Endothelial cell of umbilical vein (primary cell): Measurements from ENCODE around the gene ADAMTS14. TPM values are rescaled to one million over a fixed set of nuclear protein-coding genes. Genes with fewer than 3 reads are reported as not detected.

Source experiments
- BruUV-seq: library from RNA; stranded (reverse); fragments of 400-500 nt; replicated peaks from 2 replicates; lab custom pipeline; 2021; lab: Mats Ljungman, UMichigan
- CTCF ChIA-PET: fragments of 300-600, 350-600 bp; sonication (Branson Sonifier 250); formaldehyde crosslinking; loops from one replicate; lab custom pipeline; 2021; ENCODE audit warnings: antibody characterized with exemption, inconsistent platforms; lab: Charles Lee
- POLR2A ChIA-PET: fragments of 300-600, 350-600 bp; sonication (Branson Sonifier 250); formaldehyde crosslinking; loops from one replicate; lab custom pipeline; 2021; ENCODE audit warnings: antibody characterized with exemption, inconsistent platforms; lab: Charles Lee
- DNase-seq: peaks from one replicate; pipeline ENCODE4 v3.0.0-alpha.2; 2011; ENCODE audit warnings: low read depth, low spot score
- FAIRE-seq: peaks from 2 replicates; lab custom pipeline; 2011; peaks lifted over from hg19 to GRCh38; lab: Jason Lieb, UNC
- H2AFZ ChIP-seq: 2 replicates; pipeline ENCODE4 v1.6.0; 2012; ENCODE audit warnings: low read depth, low read length, control low read depth, inconsistent platforms
- H3K27ac ChIP-seq: 2 replicates; pipeline ENCODE4 v1.5.1; 2011; ENCODE audit warnings: low read depth, mild to moderate bottlenecking, control low read depth, low read length, moderate library complexity; ENCODE audit not compliant: insufficient read depth
- H3K27me3 ChIP-seq, 2 experiments: 2 replicates each; pipeline versions ENCODE4 v1.6.0 to v1.6.1; 2011; ENCODE audit warnings: low read length in 2 of 2, mixed read lengths in 1 of 2; ENCODE audit not compliant: control insufficient read depth in 2 of 2, insufficient read depth in 2 of 2
- H3K36me3 ChIP-seq, 2 experiments: 2 replicates in 1 of 2; 3 replicates in 1 of 2; pipeline ENCODE4 v1.5.1; 2011; ENCODE audit warnings: low read length in 2 of 2, mild to moderate bottlenecking in 1 of 2, moderate library complexity in 1 of 2; ENCODE audit not compliant: control insufficient read depth in 2 of 2, insufficient read depth in 2 of 2; ENCODE audit errors: extremely low read depth in 1 of 2
- H3K4me1 ChIP-seq: 3 replicates; pipeline ENCODE4 v1.5.1; 2011; ENCODE audit warnings: mild to moderate bottlenecking, low read length; ENCODE audit not compliant: control insufficient read depth, insufficient read depth; ENCODE audit errors: extremely low read depth
- H3K4me2 ChIP-seq: 2 replicates; pipeline ENCODE4 v1.6.1; 2011; ENCODE audit warnings: low read length, control low read depth, mixed read lengths; ENCODE audit not compliant: insufficient read depth
- H3K4me3 ChIP-seq, 3 experiments: fragments of 200-600 bp in 1 of 3; sonication (generic), shearing (Covaris generic) in 1 of 3; replicated peaks in 1 of 3; 2 replicates each; pipeline ENCODE4 v1.5.1; 2011 to 2016; ENCODE audit warnings: control low read depth in 3 of 3, low read length in 3 of 3, mild to moderate bottlenecking in 2 of 3, inconsistent platforms in 1 of 3, low read depth in 1 of 3, moderate library complexity in 1 of 3; ENCODE audit not compliant: insufficient read depth in 1 of 3
- H3K79me2 ChIP-seq: 2 replicates; pipeline ENCODE4 v1.6.0; 2012; ENCODE audit warnings: low read length, inconsistent platforms; ENCODE audit not compliant: control insufficient read depth, insufficient read depth
- H3K9ac ChIP-seq: replicated peaks from 2 replicates; pipeline ENCODE3; 2011; ENCODE audit warnings: low read length, control low read depth; ENCODE audit not compliant: insufficient read depth; ENCODE audit errors: extremely low read depth
- H3K9me1 ChIP-seq: replicated peaks from 3 replicates; pipeline ENCODE4 v1.6.0; 2011; ENCODE audit warnings: mild to moderate bottlenecking, low read length; ENCODE audit not compliant: control insufficient read depth, insufficient read depth; ENCODE audit errors: extremely low read depth
- H3K9me3 ChIP-seq: replicated peaks from 2 replicates; pipeline ENCODE4 v1.5.1; 2012; ENCODE audit warnings: low read length, inconsistent platforms; ENCODE audit not compliant: control insufficient read depth, insufficient read depth
- H4K20me1 ChIP-seq: replicated peaks from 2 replicates; pipeline ENCODE3; 2011; ENCODE audit warnings: mild to moderate bottlenecking, low read length; ENCODE audit not compliant: control insufficient read depth, insufficient read depth; ENCODE audit errors: extremely low read depth
- EZH2 ChIP-seq: IDR thresholded peaks from 2 replicates; pipeline ENCODE4 v1.6.1; 2012; ENCODE audit warnings: borderline replicate concordance, low read depth, mild to moderate bottlenecking, moderate library complexity, low read length, inconsistent platforms; ENCODE audit not compliant: severe bottlenecking
- FOS ChIP-seq: IDR thresholded peaks from 2 replicates; pipeline ENCODE4 v1.6.1; 2011; ENCODE audit warnings: mild to moderate bottlenecking, low read length, moderate library complexity, borderline replicate concordance; ENCODE audit not compliant: insufficient read depth
- GATA2 ChIP-seq: IDR thresholded peaks from 2 replicates; pipeline ENCODE4 v1.7.0; 2011; ENCODE audit warnings: low read depth, mild to moderate bottlenecking, moderate library complexity, mixed read lengths, low read length; ENCODE audit not compliant: insufficient read length, insufficient read depth
- JUN ChIP-seq: IDR thresholded peaks from 2 replicates; pipeline ENCODE4 v1.6.1; 2011; ENCODE audit warnings: borderline replicate concordance, low read depth; ENCODE audit not compliant: insufficient read length, insufficient read depth
- MYC ChIP-seq: IDR thresholded peaks from one replicate; pipeline ENCODE4 v1.6.1; 2011; ENCODE audit warnings: mild to moderate bottlenecking, low read depth, low read length
- POLR2A ChIP-seq: IDR thresholded peaks from 2 replicates; pipeline ENCODE4 v1.6.1; 2012; ENCODE audit warnings: low read depth, mild to moderate bottlenecking, control low read depth, low read length
- POLR2AphosphoS5 ChIP-seq: IDR thresholded peaks from 2 replicates; pipeline ENCODE4 v1.6.1; 2012; ENCODE audit warnings: low read depth, mild to moderate bottlenecking, control low read depth, low read length, moderate library complexity; ENCODE audit not compliant: insufficient read depth
- dilution Hi-C: fragments of 300-500 bp; cut with MboI; formaldehyde crosslinking; loops from one replicate; pipeline ENCODE4 v1.15.0; 2019; ENCODE audit warnings: low sequenced_read_pairs; ENCODE audit not compliant: extremely low pct_ligation_motif_present
- intact Hi-C: fragments of 100-400 bp; cut with micrococcal nuclease; formaldehyde crosslinking; loops from one replicate; pipeline ENCODE4 v1.10.0; 2022
- polyA plus RNA-seq, 4 experiments: library from polyadenylated mRNA; depleted of rRNA in 3 of 4; stranded (reverse) in 3 of 4; unstranded in 1 of 4; fragments of >200 nt; gene quantifications; 2 replicates each; pipeline versions ENCODE4 v1.2.1 to v1.2.3, GENCODE V29; 2011 to 2012; ENCODE audit warnings: missing spikeins in 1 of 4
- total RNA-seq: library from RNA; stranded (reverse); gene quantifications from 2 replicates; pipeline ENCODE4 v1.2.3, GENCODE V29; 2021
- TF ChIP-seq, protein P1 (sequence below), 2 donors: IDR thresholded peaks; 1 replicate in 1 of 2; 2 replicates in 1 of 2; pipeline ENCODE4 v1.5.1; 2011; ENCODE audit warnings: low read length in 2 of 2, mild to moderate bottlenecking in 2 of 2, moderate library complexity in 2 of 2, control low read depth in 1 of 2, inconsistent platforms in 1 of 2, low read depth in 1 of 2; ENCODE audit not compliant: insufficient read depth in 1 of 2; ENCODE audit errors: extremely low read depth in 1 of 2
- TF ChIP-seq, protein P2 (sequence below): IDR thresholded peaks from 2 replicates; pipeline ENCODE4 v1.6.1; 2011; ENCODE audit not compliant: insufficient read depth, insufficient read length

Gene ADAMTS14
- total and polyA plus RNA-seq, 2 donors (not counting 3 experiments of a cell fraction or from before 2014, with no cell fraction given) = not detected

DNA sequence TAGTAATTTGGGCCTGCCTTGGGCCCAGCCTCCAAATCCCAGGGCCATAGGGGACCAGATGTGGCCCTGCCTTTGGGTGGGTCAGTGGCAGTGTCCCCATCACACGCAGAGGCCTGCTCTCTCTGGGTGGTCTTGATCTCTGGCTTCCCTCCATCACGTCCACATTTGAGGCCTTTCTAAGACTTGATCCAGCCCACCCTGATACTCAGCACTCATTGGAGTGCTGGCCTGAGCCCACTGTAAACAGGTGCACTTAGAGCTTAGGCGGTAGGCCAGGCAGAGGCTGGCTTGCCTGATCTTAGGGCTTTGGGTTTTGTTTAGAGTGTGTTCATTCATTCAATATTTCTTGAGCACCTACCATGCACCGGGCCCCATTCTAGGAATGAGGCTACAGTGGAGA lies 60.3 kb downstream of the ADAMTS14 start:
- Histone ChIP-seq H3K36me3 (no peaks in the 10 kb centered on the region), H3K27ac (no peak overlapping the region), H4K20me1 (no peaks in the 10 kb centered on the region), H3K9ac (no peak overlapping the region), H3K4me2 (no peak overlapping the region), H3K4me1 (no peaks in the 10 kb centered on the region), H3K27me3 (peaks cover 0 to 2% of the 10 kb centered on the region in 2 experiments), H3K9me3 (no peaks in the 10 kb centered on the region), H3K4me3 (no peak overlapping the region), H2AFZ (no peak overlapping the region), H3K9me1 (no peaks in the 10 kb centered on the region), H3K79me2 (no peaks in the 10 kb centered on the region)
- intact Hi-C loops (no loop called here), dilution Hi-C loops (no loop called here)
- FAIRE-seq (no peak), DNase-seq (no peak)
- TF ChIP-seq GATA2 (no peak), MYC (no peak)
- no TSS peak for BruUV-seq
- CTCF ChIA-PET = no interaction called here
- POLR2A ChIA-PET = no interaction called here

DNA sequence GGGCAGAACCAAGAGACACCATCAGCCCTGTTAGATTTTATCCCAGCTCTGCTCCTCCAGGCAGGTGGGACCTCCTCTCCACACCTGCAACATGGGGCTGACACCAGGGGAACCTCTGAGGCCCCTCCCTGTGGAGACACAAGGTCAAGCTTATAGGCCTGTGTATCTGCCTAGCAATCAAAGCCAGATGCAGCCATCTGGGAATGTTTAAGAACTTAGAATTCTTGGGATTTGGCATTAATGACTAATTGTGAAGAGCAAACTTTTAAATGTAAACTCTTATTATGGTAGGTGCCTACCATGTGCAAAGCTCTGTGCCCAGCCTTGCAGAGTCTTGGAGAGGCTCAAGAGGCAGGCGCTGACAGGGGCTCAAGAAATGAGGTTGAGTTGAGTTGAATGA lies 60.7 kb downstream of the ADAMTS14 start:
- intact Hi-C loops = no loop called here
- dilution Hi-C loops = no loop called here
- Histone ChIP-seq H3K27me3 (peaks cover 0 to 2% of the 10 kb centered on the region in 2 experiments), H3K9me3 (no peaks in the 10 kb centered on the region), H2AFZ (no peak overlapping the region), H3K4me2 (no peak overlapping the region), H3K9ac (no peak overlapping the region), H3K9me1 (no peaks in the 10 kb centered on the region), H3K36me3 (no peaks in the 10 kb centered on the region), H4K20me1 (no peaks in the 10 kb centered on the region), H3K4me1 (no peaks in the 10 kb centered on the region), H3K27ac (no peak overlapping the region), H3K79me2 (no peaks in the 10 kb centered on the region), H3K4me3 (no peak overlapping the region)
- POLR2A ChIA-PET = no interaction called here
- CTCF ChIA-PET = no interaction called here
- TF ChIP-seq EZH2 = no peak
- TF ChIP-seq, protein P1, sequence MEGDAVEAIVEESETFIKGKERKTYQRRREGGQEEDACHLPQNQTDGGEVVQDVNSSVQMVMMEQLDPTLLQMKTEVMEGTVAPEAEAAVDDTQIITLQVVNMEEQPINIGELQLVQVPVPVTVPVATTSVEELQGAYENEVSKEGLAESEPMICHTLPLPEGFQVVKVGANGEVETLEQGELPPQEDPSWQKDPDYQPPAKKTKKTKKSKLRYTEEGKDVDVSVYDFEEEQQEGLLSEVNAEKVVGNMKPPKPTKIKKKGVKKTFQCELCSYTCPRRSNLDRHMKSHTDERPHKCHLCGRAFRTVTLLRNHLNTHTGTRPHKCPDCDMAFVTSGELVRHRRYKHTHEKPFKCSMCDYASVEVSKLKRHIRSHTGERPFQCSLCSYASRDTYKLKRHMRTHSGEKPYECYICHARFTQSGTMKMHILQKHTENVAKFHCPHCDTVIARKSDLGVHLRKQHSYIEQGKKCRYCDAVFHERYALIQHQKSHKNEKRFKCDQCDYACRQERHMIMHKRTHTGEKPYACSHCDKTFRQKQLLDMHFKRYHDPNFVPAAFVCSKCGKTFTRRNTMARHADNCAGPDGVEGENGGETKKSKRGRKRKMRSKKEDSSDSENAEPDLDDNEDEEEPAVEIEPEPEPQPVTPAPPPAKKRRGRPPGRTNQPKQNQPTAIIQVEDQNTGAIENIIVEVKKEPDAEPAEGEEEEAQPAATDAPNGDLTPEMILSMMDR (IDR thresholded peaks at IDR 0.05; ENCODE audit: extremely low read depth in 1 of 2, insufficient read depth in 1 of 2, low read depth in 1 of 2, low read length in 2 of 2) = no peak
- no peak for TF ChIP-seq FOS
- TF ChIP-seq POLR2A = no peak
- TF ChIP-seq, protein P2, sequence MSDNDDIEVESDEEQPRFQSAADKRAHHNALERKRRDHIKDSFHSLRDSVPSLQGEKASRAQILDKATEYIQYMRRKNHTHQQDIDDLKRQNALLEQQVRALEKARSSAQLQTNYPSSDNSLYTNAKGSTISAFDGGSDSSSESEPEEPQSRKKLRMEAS = no peak
- TF ChIP-seq JUN = no peak
- no peak for TF ChIP-seq GATA2
- TF ChIP-seq POLR2AphosphoS5 = no peak
- TF ChIP-seq MYC = no peak
- no peak for FAIRE-seq
- no peak for DNase-seq
- BruUV-seq = no TSS peak
